ENCODE data around the gene PPP1R36.
A peak's percentile ranks its signal among the peaks of the same experiment; 100 is the strongest.

Gene PPP1R36

DNA sequence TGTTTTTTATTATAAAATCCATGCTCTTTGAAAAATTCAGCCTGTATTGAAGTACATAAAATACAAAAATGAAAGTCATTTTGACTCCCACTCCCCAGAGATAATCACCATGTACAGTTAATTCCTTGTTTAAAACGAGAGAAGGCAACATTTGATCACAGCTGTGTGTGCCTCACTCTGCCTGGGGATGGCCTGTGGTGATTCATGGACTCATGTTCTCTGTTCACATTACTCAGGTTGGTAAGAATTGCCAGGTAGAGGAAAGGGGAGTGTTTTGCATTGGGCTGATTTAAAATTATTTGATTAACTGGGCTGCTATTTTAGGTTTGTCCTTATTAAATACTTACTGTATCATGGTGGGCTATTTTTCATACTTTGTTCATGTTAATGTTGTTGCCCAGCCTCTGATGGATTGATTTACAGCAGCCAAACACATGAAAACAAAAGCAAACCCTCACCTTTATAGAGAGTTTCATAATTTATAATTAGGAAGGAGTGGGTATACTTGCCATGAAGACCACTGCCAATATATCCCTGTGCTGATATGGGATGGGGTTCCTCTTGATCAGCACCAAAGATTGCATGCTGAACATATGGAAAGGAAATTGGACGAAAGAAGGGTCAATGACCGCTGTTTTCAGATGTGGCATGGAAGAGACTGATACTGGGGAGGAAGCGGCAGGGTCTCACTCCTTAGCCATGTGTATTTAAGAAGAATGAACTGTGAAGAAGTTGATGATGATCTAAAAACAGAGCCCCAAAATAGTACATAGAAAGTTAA, 42.2 kb upstream of the PPP1R36 start:
- Histone ChIP-seq H3K9me3 (no peaks in the 10 kb centered on the region), H3K27ac (no peak overlapping the region), H3K27me3 (no peaks in the 10 kb centered on the region), H3K4me3 (no peak overlapping the region), H3K4me1 (peaks cover 0 to 62% (median 26%) of the 10 kb centered on the region in 4 donors), H3K36me3 (no peaks in the 10 kb centered on the region)
- TF ChIP-seq, protein P1, sequence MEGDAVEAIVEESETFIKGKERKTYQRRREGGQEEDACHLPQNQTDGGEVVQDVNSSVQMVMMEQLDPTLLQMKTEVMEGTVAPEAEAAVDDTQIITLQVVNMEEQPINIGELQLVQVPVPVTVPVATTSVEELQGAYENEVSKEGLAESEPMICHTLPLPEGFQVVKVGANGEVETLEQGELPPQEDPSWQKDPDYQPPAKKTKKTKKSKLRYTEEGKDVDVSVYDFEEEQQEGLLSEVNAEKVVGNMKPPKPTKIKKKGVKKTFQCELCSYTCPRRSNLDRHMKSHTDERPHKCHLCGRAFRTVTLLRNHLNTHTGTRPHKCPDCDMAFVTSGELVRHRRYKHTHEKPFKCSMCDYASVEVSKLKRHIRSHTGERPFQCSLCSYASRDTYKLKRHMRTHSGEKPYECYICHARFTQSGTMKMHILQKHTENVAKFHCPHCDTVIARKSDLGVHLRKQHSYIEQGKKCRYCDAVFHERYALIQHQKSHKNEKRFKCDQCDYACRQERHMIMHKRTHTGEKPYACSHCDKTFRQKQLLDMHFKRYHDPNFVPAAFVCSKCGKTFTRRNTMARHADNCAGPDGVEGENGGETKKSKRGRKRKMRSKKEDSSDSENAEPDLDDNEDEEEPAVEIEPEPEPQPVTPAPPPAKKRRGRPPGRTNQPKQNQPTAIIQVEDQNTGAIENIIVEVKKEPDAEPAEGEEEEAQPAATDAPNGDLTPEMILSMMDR (IDR thresholded peaks at IDR 0.05) = no peak
- intact Hi-C loops (cut with DNase I; ENCODE audit: low total_unique reads) = no loop called here
- no peak for DNase-seq

GRCh38 chr14:64508215-64508776, 41.5 kb upstream of the PPP1R36 start:
- Histone ChIP-seq H3K27me3 (no peaks in the 10 kb centered on the region), H3K27ac (no peak overlapping the region), H3K4me1 (peaks cover 0 to 67% (median 26%) of the 10 kb centered on the region in 4 donors), H3K4me3 (no peak overlapping the region), H3K36me3 (no peaks in the 10 kb centered on the region), H3K9me3 (no peaks in the 10 kb centered on the region)
- intact Hi-C loops (cut with DNase I; ENCODE audit: low total_unique reads) = no loop called here
- TF ChIP-seq, protein P1 (IDR thresholded peaks at IDR 0.05) = no peak
- no peak for DNase-seq

DNA sequence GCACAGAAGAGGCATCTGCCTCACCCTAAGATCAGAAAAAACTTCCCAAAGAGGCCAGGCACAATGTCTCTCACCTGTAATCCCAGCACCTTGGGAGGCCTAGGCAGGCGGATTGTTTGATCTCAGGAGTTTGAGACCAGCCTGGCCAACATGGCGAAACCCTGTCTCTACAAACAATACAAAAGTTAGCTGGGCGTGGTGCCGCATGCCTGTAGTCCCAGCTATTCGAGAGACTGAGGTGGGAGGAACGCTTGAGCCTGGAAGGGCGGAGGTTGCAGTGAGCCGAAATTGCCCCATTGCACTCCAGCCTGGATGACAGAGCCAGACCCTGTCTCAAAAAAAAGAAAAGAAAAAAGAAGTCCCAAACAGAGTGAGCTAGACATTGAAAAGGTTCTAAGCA, 40.7 kb upstream of the PPP1R36 start:
- Histone ChIP-seq H3K36me3 (no peaks in the 10 kb centered on the region), H3K4me1 (peaks cover 0 to 74% (median 26%) of the 10 kb centered on the region in 4 donors), H3K27me3 (no peaks in the 10 kb centered on the region), H3K9me3 (no peaks in the 10 kb centered on the region), H3K27ac (no peak overlapping the region), H3K4me3 (no peak overlapping the region)
- no peak for DNase-seq
- intact Hi-C loops (cut with DNase I; ENCODE audit: low total_unique reads) = no loop called here
- TF ChIP-seq, protein P1 (IDR thresholded peaks at IDR 0.05) = no peak

DNA sequence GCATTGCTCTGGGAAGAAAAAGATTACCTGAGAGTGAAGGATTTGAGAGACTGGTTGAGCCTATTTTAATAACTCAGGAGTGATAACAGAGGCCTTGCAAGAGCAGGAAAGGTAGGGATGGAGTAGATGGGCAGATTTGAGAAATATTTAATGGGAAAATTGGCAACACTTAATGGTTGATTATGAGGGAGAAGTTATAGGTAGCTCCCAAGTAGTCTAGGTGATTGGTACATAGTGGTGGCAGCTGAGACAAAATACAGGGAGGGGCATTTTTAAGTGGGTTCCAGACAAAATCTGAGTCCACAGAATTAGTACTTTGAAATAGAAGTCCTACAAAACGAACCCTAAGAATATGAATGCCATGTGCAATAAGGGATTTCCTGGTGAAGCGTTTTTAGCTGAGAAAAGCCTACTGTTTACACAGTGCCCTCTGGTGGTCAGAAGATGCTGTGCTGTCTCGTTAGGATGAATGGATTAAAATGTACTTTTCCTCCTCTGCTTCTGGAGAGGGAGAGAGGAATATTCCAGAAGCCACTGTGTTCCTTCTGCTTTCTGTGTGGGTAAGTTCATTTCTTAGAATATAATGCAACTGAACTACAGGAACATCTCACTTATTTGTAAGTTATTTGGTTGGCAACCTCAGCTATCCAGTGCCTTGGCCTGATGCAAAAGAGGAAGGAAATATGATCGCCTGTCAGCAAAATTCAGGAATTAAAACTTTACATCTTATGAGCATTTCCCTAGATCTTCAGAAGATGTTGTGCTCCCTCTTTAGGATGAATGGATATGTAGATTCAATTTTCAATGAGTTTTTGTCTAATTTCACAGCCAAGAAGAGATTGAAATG, 38.7 kb upstream of the PPP1R36 start:
- peak; percentile 75 to 79 for DNase-seq
- Histone ChIP-seq H3K4me3 (no peak overlapping the region), H3K27me3 (no peaks in the 10 kb centered on the region), H3K36me3 (no peaks in the 10 kb centered on the region), H3K27ac (peak overlapping the region in 1 of 2 donors; percentile 2), H3K4me1 (peaks cover 0 to 93% (median 25%) of the 10 kb centered on the region in 4 donors), H3K9me3 (no peaks in the 10 kb centered on the region)
- intact Hi-C loops (cut with DNase I; ENCODE audit: low total_unique reads) = no loop called here
- TF ChIP-seq, protein P1 (IDR thresholded peaks at IDR 0.05) = peak; percentile 83 to 88

GRCh38 chr14:64513271-64513670, 36.5 kb upstream of the PPP1R36 start:
- no peak overlapping the region for H3K27ac ChIP-seq
- no peak for DNase-seq
- intact Hi-C loops (cut with DNase I; ENCODE audit: low total_unique reads) = no loop called here
- peaks cover 0 to 87% (median 22%) of the 10 kb centered on the region in 4 donors for H3K4me1 ChIP-seq
- TF ChIP-seq, protein P1 (IDR thresholded peaks at IDR 0.05) = no peak
- no peaks in the 10 kb centered on the region for H3K36me3 ChIP-seq
- no peaks in the 10 kb centered on the region for H3K9me3 ChIP-seq
- no peaks in the 10 kb centered on the region for H3K27me3 ChIP-seq
- no peak overlapping the region for H3K4me3 ChIP-seq

Measured in tibial artery (tissue), 4 donors.